ENCODE measurements around the gene DLGAP4.

Gene DLGAP4

DNA sequence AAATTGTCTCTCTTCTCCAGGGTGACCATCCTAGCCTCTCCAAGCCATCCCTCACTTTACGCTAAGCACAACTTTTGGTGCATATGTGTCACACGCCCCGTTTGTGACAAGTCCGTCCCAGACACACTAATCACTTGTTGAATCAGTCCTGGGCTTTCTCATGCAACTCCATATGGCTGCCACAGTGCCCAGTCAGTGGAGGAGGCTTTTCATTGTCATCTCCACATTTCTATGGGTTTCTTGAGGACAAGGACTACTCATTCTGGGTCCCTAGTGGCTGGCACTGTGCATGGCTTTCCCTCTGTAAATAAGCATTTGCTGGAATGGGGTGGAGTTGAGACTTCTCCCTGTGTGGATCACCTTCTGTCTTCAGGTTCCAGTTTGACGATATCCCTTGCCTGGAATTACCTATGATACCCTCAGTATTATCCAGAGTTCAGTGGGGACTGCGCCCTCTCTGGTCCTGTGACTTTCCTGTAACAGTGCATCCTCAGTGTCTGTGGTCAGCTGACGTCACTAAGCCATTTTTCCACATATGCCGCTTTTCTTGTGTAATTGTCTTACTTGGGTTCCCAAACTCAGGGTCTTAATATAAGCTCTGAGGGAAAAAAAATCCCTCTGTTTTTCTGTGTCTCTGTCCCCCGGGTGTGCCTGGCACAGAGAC lies 175.4 kb downstream of the DLGAP4 start:
- TF ChIP-seq, protein P1, sequence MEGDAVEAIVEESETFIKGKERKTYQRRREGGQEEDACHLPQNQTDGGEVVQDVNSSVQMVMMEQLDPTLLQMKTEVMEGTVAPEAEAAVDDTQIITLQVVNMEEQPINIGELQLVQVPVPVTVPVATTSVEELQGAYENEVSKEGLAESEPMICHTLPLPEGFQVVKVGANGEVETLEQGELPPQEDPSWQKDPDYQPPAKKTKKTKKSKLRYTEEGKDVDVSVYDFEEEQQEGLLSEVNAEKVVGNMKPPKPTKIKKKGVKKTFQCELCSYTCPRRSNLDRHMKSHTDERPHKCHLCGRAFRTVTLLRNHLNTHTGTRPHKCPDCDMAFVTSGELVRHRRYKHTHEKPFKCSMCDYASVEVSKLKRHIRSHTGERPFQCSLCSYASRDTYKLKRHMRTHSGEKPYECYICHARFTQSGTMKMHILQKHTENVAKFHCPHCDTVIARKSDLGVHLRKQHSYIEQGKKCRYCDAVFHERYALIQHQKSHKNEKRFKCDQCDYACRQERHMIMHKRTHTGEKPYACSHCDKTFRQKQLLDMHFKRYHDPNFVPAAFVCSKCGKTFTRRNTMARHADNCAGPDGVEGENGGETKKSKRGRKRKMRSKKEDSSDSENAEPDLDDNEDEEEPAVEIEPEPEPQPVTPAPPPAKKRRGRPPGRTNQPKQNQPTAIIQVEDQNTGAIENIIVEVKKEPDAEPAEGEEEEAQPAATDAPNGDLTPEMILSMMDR (conservative IDR thresholded peaks at IDR 0.05; ENCODE audit: low read depth, low read length): no peak
- no peak for DNase-seq (ENCODE audit: low read depth)
- H3K4me3 ChIP-seq (ENCODE audit: low read depth, low read length): no peak overlapping the region

DNA sequence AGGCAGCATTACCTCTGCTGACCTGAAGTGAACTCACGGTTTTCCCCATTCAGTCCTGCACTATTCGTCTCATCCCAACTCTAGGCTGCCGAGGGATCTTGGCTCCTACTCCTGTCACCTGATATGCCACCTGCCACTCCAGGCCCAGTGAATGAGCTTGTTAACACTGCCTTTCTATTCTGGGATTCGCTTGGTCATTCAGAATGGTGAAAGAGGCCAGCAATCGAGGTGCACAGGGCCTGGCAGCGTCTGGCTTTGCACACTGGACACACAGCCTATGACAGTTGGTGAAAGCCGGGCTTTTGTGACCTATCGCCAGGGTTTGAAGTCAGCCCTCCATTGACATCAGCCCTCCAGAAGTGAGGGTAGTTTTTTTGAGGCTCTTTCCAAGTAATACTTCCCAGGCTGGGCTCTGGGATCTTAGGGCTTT lies 175.9 kb downstream of the DLGAP4 start:
- no peak for DNase-seq (ENCODE audit: low read depth)
- TF ChIP-seq, protein P1 (conservative IDR thresholded peaks at IDR 0.05; ENCODE audit: low read depth, low read length): no peak
- H3K4me3 ChIP-seq (ENCODE audit: low read depth, low read length): no peak overlapping the region

DNA sequence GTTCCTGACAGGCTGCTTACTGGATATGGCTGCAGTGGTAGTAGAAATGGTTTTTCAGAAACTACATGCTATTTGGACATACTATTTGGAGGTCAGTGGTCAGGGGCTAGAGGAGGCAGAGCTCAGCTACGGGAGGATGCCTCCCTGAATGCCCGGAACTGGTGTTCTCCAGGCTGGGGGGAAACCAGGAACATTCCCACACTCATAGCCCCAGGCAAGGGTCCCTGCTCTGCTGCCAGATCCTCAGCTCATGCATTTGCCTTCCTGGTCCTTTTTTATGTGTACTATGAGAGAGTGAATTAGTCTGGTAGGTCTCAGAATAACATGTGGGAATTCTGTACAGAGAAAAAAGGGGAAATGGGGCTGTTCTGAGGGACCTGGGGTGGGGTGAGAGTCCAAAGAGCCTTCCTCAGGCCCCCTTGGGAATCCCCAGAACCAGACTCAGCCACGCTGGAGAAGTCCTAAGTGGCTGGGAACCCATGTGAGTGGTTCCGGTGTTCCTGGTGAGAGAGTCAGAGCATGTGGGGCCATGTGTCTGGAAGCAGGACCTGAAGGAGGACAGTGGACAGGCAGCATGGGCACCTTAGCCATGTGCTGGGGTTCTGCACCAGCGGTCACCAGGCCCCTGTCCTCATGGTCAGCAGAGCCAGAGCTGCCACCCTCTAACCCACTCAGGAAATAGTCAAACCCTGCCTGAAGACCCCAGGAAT lies 177.2 kb downstream of the DLGAP4 start:
- no peak overlapping the region for H3K4me3 ChIP-seq (ENCODE audit: low read depth, low read length)
- no peak for DNase-seq (ENCODE audit: low read depth)
- TF ChIP-seq, protein P1 (conservative IDR thresholded peaks at IDR 0.05; ENCODE audit: low read depth, low read length): no peak

DNA sequence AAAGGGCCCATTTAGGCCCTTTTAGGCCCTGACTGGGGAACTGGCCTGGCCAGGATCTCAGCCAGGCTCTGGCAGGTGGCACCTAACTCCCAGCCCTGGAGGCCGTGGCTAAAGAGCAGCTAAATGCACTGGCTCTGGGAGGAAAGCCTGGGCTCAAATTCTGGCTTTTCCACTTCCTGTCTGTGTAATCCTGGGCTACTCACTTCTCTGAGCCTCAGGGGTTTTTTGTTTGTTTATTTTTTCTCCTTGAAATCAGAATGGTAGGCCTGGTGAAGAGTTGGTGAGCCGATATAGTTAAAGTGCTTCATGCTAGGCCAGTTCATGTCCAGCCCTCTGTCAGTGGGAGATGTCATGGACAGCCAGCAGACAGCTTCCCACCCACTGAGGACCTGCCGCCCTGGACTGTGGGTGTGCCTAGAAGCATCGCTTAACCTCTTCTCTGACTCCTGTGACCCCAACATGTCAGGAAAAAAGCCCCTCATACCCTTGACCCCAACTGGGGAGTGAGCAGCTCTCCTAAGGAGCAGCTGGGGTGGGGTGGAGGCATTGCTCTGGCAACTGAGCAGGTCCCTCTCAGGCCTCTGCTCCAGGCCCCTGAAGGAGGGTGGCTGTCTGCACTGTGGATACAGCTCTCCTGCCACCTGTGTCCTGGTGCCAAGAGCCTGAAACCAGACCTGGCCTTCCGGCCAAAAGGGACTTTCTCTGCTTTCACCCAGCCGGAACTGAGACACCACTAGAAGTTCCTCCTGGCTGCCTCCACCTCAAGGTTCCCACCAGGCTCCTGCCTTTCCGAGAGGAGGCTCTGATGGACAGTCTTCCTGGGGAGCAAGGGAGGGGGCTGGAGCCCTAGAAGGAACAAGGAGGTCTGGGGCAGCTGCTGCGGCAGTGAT lies 178.0 kb downstream of the DLGAP4 start:
- H3K4me3 ChIP-seq (ENCODE audit: low read depth, low read length): no peak overlapping the region
- TF ChIP-seq, protein P1 (conservative IDR thresholded peaks at IDR 0.05; ENCODE audit: low read depth, low read length): no peak
- peak; percentile 53 for DNase-seq (ENCODE audit: low read depth)

DNA sequence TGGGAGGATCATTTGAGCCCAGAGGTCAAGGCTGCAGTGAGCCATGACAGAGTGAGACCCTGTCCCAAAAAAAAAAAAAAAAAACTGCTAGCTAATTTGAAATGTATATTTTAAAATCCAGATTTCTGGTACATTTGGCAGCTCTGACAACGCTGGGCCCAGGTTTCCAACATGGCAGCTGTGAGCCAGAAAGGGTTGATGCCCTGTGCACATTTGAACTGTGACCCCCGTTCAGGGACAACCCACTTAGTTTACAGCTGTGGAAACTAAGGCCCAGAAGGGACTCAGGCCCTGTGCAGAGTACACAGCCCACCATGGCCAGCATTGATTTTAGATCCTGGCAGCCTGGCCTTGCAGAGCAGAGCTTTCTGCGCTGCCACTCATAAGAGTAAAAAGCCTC lies 179.1 kb downstream of the DLGAP4 start:
- no peak for DNase-seq (ENCODE audit: low read depth)
- TF ChIP-seq, protein P1 (conservative IDR thresholded peaks at IDR 0.05; ENCODE audit: low read depth, low read length): no peak
- H3K4me3 ChIP-seq (ENCODE audit: low read depth, low read length): no peak overlapping the region

DNA sequence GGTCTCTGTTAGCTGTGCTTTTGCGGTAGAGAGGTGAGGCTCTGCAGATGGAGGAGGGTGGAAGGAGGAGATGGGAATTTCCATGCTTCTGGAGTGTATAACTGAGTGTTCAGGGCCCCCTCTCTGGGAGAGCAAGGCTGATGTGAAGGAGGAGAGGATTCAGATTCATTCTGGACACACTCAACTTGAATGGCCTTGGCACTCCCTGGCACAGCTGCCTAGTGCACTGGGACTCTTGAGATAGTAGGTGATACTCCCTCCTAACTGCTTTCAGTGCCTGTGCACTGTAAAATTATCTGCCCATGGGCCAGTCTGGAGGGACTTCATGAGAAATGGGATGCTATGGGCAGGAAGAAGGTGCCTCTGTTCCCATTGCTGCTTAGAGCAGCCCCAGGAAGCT lies 180.9 kb downstream of the DLGAP4 start:
- no peak overlapping the region for H3K4me3 ChIP-seq (ENCODE audit: low read depth, low read length)
- TF ChIP-seq, protein P1 (conservative IDR thresholded peaks at IDR 0.05; ENCODE audit: low read depth, low read length): no peak
- no peak for DNase-seq (ENCODE audit: low read depth)
